Mucosa of stomach (tissue), 1 donor: ENCODE data around the gene TMEM86A.

ENCODE experiments used
- H3K27me3 ChIP-seq: one replicate; pipeline ENCODE4 v1.7.0; 2013; ENCODE audit warnings: mild to moderate bottlenecking, low read length; ENCODE audit not compliant: control insufficient read depth, insufficient read depth
- H3K36me3 ChIP-seq: one replicate; pipeline ENCODE4 v1.7.0; 2013; ENCODE audit warnings: low read length; ENCODE audit not compliant: control insufficient read depth, insufficient read depth
- H3K4me1 ChIP-seq: one replicate; pipeline ENCODE4 v1.7.0; 2013; ENCODE audit warnings: mild to moderate bottlenecking, low read length; ENCODE audit not compliant: control insufficient read depth, insufficient read depth
- H3K4me3 ChIP-seq: one replicate; pipeline ENCODE4 v1.7.0; 2013; ENCODE audit warnings: low read length
- H3K9ac ChIP-seq: one replicate; pipeline ENCODE4 v1.7.0; 2013; ENCODE audit warnings: mild to moderate bottlenecking, low read length, moderate library complexity
- H3K9me3 ChIP-seq: one replicate; pipeline ENCODE4 v1.7.0; 2013; ENCODE audit warnings: mild to moderate bottlenecking, low read length, moderate library complexity; ENCODE audit not compliant: control insufficient read depth
- donor health status: Pancreatic carcinoma.

The TMEM86A gene

GRCh38 chr11:18752502-18752901 is 53.9 kb downstream of the TMEM86A start:
- H3K4me3 ChIP-seq, result no peak overlapping the region
- H3K27me3 ChIP-seq, result peaks cover 3% of the 10 kb centered on the region
- no peak overlapping the region for H3K9ac ChIP-seq
- no peaks in the 10 kb centered on the region for H3K4me1 ChIP-seq
- no peaks in the 10 kb centered on the region for H3K36me3 ChIP-seq
- no peaks in the 10 kb centered on the region for H3K9me3 ChIP-seq

DNA sequence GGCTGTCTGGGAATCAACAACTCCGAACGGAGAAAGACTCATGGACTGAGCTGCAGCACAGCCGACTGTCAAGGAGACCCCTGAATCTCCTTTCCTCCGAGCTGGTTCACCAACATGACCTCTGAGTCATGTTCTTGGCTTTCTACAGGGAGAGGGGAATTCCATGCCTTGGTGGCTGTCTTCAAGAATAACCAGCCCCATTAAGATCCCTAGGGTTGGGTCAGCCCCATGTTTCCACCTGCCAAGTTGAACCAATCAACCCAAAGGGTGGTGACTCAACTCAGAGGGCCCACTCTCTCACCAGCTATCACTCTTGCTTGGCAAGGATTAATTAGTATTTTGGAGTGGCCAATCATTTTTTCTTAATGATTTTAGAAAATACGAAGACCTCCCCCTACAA is 55.7 kb downstream of the TMEM86A start:
- no peaks in the 10 kb centered on the region for H3K9me3 ChIP-seq
- H3K4me1 ChIP-seq, result no peaks in the 10 kb centered on the region
- H3K9ac ChIP-seq, result no peak overlapping the region
- H3K4me3 ChIP-seq, result no peak overlapping the region
- peaks cover 3% of the 10 kb centered on the region for H3K27me3 ChIP-seq
- H3K36me3 ChIP-seq, result no peaks in the 10 kb centered on the region
